ENCODE data around the gene ZNF467. TPM values are rescaled to one million over a fixed set of nuclear protein-coding genes. Genes with fewer than 3 reads are reported as not detected.

Gene ZNF467
- total RNA-seq, 1 experiment from 2014 or later, result 18.1 TPM

GRCh38 chr7:149815121-149815520 is 41.7 kb upstream of the ZNF467 start:
- H3K27ac ChIP-seq (ENCODE audit: low read length), result no peak overlapping the region
- no peaks in the 10 kb centered on the region; the same call in 1 of the 2 replicates for H3K4me1 ChIP-seq (ENCODE audit: control insufficient read depth, insufficient read depth, low read length)
- in situ Hi-C loops (cut with HindIII; ENCODE audit: low pct_unique_long_range_greater_than_20kb, low sequenced_read_pairs), result no loop called here
- ATAC-seq (no peak), DNase-seq (ENCODE audit: low read depth, low spot score) (no peak)
- BruUV-seq (replicated peaks), result no TSS peak
- ChIA-PET CTCF (no interaction called here), POLR2A (interaction anchor here (0.5 kb wide), 1 partner anchor 532 kb away, joined by 22 read pairs; no protein-coding TSS in a partner anchor)
- TF ChIP-seq POLR2AphosphoS5 (IDR thresholded peaks at IDR 0.05; ENCODE audit: low read depth, low read length), result no peak
- no peak for TF ChIP-seq REST (IDR thresholded peaks at IDR 0.05; ENCODE audit: insufficient read depth in 1 of 2, low read depth in 2 of 2, low read length in 1 of 2)
- TF ChIP-seq SIN3A (IDR thresholded peaks at IDR 0.05; ENCODE audit: borderline replicate concordance, insufficient read depth, low read depth, low read length), result no peak
- TF ChIP-seq TCF7L2 (IDR thresholded peaks at IDR 0.05; ENCODE audit: low read depth, low read length), result no peak
- no peak for TF ChIP-seq CTCF (IDR thresholded peaks at IDR 0.05)
- H3K36me3 ChIP-seq (ENCODE audit: control insufficient read depth, insufficient read depth, low read length), result no peaks in the 10 kb centered on the region
- intact Hi-C loops (cut with micrococcal nuclease; ENCODE audit: unreplicated experiment), result no loop called here
- no peaks in the 10 kb centered on the region for H3K9me3 ChIP-seq (ENCODE audit: control insufficient read depth, insufficient read depth, low read depth, low read length)
- no peak overlapping the region for H3K4me3 ChIP-seq (ENCODE audit: low read depth in 2 of 2, low read length in 2 of 2)
- no peaks in the 10 kb centered on the region for H3K27me3 ChIP-seq (ENCODE audit: control insufficient read depth, insufficient read depth, low read length)

- no peaks in the 10 kb centered on the region for H3K9me3 ChIP-seq (ENCODE audit: control insufficient read depth, insufficient read depth, low read depth, low read length)
- no peaks in the 10 kb centered on the region; the same call in 1 of the 2 replicates for H3K4me1 ChIP-seq (ENCODE audit: control insufficient read depth, insufficient read depth, low read length)
- no peaks in the 10 kb centered on the region for H3K27me3 ChIP-seq (ENCODE audit: control insufficient read depth, insufficient read depth, low read length)
- DNase-seq (ENCODE audit: low read depth, low spot score) (no peak), ATAC-seq (no peak; the same call in 1 of the 2 replicates)
- ChIA-PET POLR2A (no interaction called here), CTCF (interaction anchor here (0.8 kb wide), 1 partner anchor 24 kb away, joined by 3 read pairs; no protein-coding TSS in a partner anchor)
- TF ChIP-seq POLR2AphosphoS5 (IDR thresholded peaks at IDR 0.05; ENCODE audit: low read depth, low read length), result no peak
- no peak for TF ChIP-seq SIN3A (IDR thresholded peaks at IDR 0.05; ENCODE audit: borderline replicate concordance, insufficient read depth, low read depth, low read length)
- no peak for TF ChIP-seq CTCF (IDR thresholded peaks at IDR 0.05)
- TF ChIP-seq TCF7L2 (IDR thresholded peaks at IDR 0.05; ENCODE audit: low read depth, low read length), result no peak
- TF ChIP-seq REST (IDR thresholded peaks at IDR 0.05; ENCODE audit: insufficient read depth in 1 of 2, low read depth in 2 of 2, low read length in 1 of 2), result no peak
- in situ Hi-C loops (cut with HindIII; ENCODE audit: low pct_unique_long_range_greater_than_20kb, low sequenced_read_pairs) (no loop called here), intact Hi-C loops (cut with micrococcal nuclease; ENCODE audit: unreplicated experiment) (no loop called here)
- no peak overlapping the region for H3K4me3 ChIP-seq (ENCODE audit: low read depth in 2 of 2, low read length in 2 of 2)
- no TSS peak for BruUV-seq (replicated peaks)
- no peak overlapping the region for H3K27ac ChIP-seq (ENCODE audit: low read length)
- no peaks in the 10 kb centered on the region for H3K36me3 ChIP-seq (ENCODE audit: control insufficient read depth, insufficient read depth, low read length)
These were observed 41.1 kb upstream of the ZNF467 start for GRCh38 chr7:149814494-149814893.

Data from Panc1 (cell line).